HG03175 (cell line): ENCODE data around the gene SRC.

Experiments used
- ATAC-seq: cut with Tn5 transposase; IDR thresholded peaks from one replicate; pipeline ENCODE4 v1.9.1; 2021; ENCODE audit warnings: mild to moderate bottlenecking, moderate library complexity; ENCODE audit not compliant: unreplicated experiment

Gene SRC

DNA sequence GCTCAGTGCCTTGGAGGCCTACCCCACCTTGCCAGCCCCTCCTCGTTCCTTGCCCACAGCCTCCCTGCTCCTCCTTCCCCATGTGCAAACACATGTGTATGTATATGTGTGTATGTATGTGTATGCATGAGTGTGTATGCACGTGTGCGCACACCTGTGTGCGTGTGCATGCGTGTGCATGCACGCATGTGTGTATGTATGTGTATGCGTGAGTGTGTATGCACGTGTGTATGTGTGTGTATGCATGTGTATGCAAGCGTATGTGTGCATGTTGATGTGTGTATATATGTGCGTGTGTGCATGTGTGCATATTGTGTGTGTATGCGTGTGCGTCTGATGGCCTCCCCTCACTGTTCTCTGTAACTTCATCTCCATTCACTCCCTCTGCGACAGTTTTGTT, 74.7 kb downstream of the SRC start:
- ATAC-seq, result no peak

DNA sequence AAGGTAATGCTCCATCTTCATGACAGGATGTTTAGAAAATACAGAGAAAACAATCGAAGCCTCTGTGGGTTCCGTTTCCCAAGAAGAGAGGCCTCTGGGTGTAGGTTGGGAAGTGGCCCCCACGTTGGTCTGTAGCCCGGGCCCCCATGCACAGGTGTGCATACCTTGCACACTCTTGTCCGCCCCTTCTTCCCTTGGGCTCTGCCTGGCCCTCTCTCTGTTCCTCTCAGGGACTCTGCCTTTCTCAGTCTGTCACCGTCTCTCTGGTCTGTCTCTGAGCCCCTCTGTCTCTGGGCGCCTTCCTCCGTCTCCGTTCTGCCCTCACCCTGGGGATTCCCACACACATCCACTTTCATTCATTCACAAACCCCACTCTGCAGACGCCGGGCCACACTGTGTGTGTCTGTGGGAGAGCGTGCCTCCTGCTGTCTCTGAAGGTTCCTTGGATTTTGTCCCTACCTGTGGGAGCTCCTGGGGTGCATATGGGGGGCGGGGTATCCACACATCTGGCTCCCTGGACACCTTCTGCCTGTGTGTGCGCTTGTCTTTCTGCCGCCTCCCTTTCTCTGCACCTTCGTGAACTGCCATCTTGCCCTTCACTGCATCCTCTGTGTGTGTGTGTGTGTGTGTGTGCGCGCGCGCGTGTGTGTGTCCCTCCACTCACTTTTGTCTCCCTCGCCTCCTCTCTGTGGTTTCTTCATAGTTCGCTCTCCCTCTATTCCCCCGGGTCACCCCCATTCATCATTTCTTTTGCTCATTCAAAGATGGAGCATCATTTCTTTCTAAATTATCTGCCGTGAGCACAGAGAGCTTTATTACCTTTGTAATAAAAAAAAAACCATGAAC, 75.3 kb downstream of the SRC start:
- no peak for ATAC-seq

DNA sequence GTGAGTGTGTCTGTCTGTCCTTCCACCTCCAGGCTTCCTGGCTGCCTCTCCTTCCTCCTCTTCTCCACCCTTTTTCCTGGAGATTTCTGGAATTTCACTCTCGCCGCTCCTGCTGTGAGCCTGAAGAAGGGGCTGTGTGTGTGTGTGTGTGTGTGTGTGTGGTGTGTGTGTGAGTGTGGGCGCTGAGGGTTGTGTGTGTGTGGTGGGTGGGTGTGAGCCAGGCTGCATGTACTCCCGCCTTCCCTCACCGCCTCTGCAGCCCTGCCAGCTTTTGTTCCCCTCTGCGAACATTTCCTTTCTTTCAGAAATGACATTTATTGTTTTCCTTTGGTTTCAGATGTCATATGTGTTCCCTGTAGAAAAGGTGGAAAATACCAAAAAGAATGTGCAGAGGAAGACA, 76.0 kb downstream of the SRC start:
- no peak for ATAC-seq

DNA sequence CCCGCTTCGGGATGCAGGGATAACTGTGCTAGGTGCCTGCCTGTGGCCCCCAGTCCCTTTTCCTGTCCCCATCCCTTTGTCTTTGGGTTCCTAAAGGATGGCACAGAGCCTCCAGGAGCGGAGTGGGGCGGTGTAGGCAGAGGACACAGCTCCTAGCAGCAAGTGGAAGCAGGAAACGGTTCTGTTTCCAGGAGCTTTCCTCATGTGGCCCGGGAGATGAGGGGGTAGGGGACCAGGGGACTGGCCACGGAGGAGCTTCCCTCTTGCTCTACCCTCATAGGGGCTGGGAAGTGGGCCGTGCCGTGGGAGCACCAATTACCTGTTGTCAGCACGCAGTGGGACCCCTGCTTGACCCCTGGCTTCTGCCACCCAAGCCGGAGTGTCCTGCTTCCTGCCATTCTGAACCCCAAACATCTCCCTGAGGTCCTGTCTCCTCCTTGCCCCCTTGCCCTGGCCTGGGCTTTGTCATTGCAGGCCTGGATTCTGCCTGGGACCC, 76.9 kb downstream of the SRC start:
- ATAC-seq, result no peak

DNA sequence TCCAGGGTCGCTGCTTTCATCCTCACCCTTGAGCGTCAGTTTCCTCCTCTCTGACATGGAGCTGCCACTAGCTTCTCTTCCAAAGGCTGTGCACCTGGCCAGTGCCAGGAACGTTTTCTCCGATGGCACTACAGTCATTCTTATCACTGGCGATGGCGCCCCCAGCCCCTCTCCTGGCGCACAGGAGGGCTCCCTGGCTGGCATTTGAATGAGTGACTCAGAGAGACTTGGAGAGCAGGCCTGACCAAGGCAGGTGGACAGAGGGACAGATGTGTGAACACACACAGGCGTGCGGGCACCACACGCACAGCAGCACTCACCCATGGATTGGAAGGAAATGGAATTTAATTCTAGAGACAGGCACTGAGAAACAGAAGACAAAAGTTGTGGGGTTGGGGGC, 77.6 kb downstream of the SRC start:
- no peak for ATAC-seq

DNA sequence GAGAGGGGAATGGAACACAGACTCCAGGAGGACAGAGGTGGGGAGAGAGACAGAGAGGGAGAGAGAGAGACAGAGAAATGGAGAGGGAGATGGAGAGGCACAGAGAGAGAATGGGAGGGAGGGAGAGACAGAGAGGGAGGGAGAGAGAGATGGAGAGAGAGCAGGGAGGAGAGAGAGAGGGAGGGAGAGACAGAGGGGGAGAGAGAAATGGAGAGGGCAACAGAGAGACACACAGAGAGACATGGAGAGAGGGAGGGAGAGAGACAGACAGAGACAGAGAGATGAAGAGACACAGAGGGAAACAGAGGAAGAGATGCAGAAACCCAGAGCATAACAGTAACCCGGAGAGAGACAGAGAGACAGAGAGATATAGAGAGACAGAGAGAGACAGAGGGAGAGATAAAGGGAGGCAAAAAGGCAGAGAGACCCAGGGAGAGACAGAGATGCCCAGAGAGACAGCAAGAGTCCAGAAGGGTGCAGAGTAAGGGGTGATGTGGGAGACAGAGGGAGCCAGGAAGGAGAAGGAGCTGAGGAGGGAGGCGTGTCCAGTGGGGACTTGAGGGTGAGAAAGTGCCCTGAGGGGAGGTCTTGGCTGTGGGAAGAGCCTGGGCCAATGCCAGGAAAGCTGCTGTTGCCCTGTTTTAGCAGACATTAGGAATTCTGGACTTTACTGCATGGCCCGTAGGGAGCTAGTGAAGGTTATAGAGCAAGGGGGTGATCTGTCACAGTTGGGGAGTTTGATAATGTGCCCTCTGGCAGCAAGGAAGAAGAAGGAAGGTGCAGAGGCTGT, 78.3 kb downstream of the SRC start:
- no peak for ATAC-seq

DNA sequence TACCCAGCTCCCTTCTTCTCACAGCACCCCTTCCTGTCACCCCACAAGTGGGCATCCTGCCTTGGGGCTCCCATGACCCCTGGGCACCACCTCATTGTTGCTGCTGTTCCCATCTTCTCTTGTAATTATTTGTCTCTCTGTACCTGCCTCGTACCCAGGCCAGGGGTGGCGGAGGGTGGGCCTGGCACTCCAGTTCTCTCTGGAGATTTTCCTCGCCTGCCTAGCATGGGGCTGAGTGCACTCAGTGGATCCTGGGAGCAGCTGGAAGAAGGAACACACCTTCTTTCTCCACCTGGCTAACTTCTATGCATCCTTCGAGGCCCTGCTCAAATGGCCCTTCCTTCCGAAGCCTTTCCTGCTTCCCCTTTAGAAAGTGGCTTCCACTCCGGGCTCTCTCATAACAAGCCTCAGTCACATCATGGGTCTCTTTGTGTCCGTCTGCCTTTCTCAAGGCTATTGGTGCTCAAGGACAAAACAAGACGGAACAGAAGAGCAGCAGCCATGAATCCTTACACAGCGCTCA, 79.2 kb downstream of the SRC start:
- ATAC-seq, result no peak

DNA sequence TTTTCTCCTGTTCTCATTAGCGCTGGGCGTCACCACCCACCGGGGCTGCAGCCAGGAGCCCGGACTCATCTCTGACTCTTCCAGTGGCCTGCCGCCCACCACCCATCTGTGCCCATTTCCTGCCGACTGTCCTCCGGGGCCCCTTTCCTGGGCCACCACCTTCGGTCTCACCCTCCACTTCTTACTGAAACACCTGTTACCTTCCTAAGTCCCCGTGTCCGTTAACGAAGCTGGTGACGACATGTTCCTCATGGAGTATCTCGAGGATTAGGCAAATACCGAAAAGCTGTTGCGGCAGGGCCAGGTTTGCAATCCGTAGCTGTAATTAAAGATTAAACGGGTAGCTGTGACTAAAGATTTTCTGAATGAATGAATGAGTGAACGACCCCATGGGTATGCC, 80.2 kb downstream of the SRC start:
- ATAC-seq, result no peak

DNA sequence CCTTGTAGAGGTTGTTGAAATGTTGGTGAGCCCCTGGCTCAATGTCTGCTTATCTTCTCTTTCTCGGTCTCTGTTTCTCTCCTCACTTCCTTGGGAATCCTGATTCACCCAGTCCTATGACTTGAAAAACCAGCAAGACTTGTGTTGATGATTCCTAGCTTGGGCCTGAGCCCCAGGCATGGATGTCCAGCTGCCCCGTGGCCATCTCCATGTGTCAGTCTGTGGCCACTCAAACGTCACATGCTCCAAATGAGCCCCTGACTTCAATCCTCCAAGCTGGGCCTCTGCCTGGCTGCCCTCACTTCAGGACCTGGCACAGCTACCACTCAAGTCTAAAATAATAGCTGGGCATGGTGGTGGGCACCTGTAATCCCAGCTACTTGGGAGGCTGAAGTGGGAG, 81.0 kb downstream of the SRC start:
- no peak for ATAC-seq

DNA sequence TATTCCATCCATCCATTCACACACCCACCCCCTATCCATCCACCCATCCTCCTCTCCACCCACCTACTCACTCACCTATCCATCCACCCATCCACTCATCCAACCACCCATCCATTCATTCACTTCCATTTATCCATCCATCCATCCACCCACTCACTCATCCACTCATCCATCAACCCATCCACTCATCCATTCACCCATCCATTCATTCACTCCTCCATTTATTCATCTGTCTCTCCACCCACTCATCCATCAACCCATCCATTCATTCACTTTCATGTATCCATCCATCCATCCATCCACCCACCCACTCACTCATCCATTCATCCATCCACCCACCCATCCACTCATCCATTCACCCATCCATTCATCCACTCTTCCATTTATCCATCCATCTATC, 84.1 kb downstream of the SRC start:
- no peak for ATAC-seq

DNA sequence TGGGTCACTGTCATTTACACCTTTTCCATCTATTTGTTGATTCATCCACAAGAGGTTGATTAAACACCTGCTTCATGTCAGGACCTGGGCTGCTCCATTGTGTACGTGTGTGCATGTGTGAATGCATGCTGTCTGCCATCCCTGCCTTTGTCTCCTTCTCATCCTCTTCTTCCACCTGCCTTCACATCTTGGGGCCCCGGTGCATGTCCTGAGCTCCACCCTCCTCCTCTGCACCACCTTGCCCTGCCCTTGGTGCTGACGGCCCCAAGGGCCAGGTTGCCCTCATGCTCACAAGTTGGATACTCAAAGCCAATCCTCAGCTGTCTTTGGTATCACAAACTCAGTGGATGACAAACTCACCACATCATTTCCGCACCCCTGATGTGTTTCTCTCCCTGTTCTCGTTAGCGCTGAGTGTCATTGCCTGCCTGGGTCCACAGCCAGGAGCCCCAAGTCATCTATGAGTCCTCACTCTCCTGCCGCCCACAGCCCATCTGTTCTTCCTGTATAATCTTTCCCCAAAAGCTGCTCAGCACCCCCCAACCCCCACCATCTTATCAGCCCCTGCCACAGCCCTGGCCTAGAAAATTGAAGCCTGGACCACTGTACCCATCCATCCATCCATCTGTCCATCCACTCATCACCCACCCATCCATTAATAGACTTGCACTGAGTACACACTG, 85.0 kb downstream of the SRC start:
- no peak for ATAC-seq

DNA sequence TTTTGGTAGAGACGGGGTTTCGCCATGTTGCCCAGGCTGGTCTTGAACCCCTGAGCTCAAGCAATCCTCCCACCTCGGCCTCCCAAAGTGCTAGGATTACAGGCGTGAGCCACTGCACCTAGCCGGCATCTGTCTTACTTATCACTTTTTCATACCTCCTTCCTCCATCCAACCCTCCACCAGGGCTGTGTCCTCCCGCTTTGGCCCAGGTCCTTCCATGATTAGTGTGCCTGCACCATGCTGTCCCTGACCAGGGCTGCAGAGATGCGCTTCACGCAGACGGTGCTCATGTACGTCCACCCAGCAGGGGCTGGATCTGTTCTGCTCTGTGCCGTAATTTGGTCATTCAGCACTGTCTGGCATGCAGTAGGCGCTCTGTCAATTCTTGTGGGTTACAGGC, 85.8 kb downstream of the SRC start:
- ATAC-seq, result no peak

DNA sequence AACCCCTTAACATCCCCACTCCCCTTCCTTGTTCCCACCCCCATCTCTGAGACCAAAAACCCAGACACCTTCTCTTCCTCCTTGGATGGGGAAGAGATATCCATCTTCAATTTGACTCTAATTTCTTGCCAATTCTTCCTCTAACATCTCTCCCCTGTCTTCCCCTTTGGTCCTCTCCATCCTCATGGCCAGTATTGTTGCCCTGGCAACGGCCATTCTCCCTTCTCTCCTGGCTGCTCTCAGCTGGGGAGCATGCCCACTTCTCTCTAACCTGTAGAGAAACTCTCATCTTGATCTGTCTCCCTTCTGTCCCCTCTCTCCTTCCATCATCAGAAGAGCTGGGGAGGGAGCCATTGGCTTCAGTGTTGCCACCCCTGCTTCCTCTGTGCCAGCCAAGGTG, 86.7 kb downstream of the SRC start:
- ATAC-seq, result no peak

DNA sequence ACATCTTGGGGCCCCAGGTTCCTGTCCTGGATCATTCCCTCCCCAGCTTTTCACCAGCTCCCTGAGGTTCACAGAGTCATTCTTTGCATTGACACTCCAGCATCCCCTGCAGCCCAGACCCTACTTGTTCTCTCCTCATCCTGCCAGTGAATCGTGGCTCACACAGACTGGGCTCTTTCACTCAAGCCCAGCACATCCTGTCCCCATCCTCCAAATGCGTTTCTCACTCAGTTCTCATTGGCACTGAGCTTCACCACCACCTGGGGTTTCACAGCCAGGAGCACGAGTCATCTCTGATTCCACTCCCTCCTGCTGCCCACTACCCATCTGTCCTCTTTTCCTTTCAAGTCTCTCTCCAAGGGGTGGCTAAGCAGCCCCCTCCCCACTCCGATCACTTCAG, 89.7 kb downstream of the SRC start:
- no peak for ATAC-seq

DNA sequence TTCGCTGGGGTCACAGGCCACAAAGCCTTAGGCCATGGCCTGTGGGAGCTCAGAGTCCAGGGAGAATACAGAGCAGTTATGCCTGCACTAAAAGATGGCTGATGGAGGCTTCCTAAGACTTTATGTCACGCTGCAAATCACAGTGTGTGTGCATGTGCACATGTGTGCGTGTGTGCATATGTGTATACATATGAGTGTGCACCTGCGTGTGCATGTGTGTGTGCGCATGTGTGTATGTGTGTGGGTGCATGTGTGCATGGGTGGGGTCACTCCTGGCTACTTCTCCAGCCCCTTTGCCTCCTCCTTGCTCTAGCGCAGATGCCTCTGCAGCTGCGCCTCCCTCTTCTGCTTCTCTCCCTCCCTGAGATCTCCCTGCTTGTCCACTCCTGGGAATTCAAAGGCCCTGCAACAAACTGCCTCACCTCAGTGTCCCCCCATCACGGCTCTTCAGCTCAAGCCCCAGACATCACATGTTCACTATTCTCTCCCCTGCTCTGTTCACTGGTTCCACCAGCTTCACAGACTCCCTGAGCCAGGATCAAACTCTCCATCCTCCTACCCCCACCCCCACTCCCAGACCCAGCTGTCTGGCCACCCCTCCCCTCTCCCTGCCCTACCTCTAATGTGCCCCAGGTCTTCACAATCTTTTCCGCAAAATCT, 90.7 kb downstream of the SRC start:
- ATAC-seq, result no peak

DNA sequence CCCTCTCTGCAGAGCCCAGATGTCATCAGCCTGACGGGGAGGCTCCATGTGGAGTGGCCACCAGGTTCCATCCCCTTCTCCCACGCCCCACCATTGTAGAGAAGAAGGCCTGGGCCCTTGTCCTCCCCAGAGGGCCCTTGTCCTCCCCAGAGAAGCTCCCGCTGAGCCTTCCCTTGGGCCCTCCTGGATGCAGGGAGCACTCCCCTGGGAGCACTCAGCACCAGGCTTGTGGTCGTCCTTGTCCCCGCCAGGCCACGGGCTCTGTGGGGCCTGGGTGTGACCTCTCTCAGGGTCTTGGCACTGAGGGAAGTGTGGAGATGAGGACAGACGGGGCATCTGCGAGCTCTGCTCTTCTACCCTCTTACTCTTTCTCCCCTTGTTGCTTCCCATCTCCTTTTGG, 91.7 kb downstream of the SRC start:
- ATAC-seq, result no peak

DNA sequence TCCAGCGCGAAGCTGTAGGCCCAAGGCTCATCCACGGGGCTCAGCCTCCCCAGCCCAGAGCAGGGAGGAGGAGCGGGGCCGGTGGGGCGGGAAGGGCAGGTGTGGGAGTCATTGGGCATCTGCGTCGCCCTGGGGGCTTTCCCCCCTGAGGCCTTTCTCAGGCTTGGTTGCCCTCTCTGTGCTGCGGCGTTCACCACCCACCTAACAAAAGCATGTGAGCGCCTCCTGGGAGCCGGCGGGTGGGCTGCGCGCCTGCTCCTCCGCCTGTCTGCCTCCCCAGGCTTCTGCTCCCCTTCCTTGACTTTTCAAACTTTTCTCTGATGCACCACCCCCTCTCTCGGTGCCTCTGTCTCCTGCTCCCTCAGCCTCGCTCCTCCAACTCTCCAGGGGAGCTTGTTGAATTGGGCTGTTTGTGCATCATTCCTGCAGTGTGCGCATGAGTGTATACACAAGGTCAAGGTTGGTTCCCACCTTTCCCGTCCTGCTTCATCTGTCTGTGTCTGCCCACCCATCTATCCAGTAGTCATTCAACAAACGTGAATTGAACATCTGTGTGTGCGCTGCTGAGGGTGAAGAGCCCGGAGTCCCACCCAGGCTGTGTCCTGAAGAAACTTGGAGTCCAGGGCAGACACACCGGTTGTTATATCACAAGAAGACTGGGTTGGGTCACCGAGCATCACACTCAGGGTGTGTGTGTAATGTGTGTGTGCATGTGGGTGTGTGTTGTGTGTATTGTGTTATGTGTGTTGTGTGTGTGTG, 92.7 kb downstream of the SRC start:
- ATAC-seq, result no peak

DNA sequence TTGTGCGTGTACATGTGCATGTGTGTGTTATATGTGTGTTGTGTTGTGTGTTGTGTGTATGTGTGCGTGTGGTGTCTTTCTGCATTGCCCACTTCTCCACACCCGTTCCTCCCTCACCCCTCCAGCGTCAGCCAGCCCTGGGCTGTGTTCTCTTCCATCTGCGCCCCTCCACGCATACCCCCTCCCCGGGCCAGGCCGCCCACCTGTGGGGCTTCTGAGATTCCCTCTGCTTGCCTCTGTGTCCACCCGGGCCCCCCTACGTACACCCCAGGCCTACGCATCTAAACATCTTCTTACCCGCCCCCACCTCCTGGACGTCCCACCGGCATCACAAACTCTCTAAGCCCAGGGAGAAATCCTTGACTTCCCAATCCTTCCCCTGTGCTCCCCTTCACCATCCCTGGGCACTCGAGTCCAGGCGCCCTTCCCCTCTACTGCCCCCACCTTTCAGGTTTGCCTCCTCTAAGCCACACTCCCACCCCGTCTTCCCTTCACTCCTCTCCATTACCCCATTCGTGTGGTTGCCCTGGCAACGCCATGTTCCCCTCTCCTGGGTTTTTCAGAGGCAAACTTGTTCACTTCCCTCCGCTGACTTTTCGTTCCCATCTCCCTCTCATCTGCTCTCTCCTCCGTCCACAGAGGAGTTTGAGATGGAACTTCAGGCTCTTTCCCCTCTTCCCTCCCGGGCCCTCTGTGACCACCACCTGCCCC, 93.4 kb downstream of the SRC start:
- no peak for ATAC-seq

DNA sequence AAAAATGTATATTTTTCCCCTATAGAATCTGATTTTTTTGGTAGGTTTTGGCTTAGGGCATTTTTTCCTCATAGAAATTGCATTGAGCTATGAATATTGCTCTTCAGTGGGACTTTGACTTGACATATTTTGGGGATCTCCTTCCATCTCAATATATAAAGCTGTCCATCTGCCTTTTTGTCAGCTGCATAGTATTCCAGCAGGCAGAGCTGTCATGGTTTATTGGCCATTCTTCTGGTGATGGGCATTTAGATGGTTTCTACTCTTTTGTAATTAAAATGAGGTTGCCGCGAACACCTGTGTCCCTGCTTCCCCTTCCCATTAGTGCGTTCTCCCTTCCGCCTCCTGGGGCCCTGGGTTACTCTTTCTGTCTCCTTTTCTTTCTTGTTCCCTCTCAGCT, 95.1 kb downstream of the SRC start:
- no peak for ATAC-seq

DNA sequence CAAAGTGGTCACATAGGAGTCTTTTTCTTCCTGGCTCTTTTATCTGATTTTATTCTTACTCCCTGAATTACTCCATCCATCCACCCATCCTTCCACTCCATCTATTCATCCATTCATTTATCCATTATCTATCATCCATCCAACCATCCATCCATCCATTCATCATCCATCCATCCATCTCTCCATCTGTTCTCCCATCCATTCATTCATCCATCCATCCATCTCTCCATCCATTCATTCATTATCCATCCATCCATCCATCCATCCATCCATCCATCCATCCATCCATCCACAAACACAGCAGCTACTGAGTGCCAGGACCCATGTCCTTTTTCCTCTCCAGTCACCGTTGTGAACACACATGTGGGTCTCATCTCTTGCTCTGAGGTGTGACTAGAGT, 96.6 kb downstream of the SRC start:
- ATAC-seq, result no peak
